ELR (cell line): ENCODE data around the gene REPS1.

Experiments used
- DNase-seq: peaks from one replicate; pipeline ENCODE4 v3.0.0-alpha.2; 2015; ENCODE audit warnings: low read depth

Gene REPS1

GRCh38 chr6:138926579-138926978, 61.5 kb downstream of the REPS1 start:
- no peak for DNase-seq

- DNase-seq = no peak
These were observed 62.2 kb downstream of the REPS1 start for GRCh38 chr6:138925806-138926205.

- no peak for DNase-seq
These were observed 64.5 kb downstream of the REPS1 start for GRCh38 chr6:138923561-138923960.

- no peak for DNase-seq
These were observed 67.1 kb downstream of the REPS1 start for GRCh38 chr6:138920906-138921305.

- DNase-seq = no peak
These were observed 73.4 kb downstream of the REPS1 start for GRCh38 chr6:138914701-138915100.

- DNase-seq = no peak
These were observed 75.7 kb downstream of the REPS1 start for GRCh38 chr6:138912308-138912707.

GRCh38 chr6:138909975-138910374, 78.1 kb downstream of the REPS1 start:
- no peak for DNase-seq

- no peak for DNase-seq
These were observed 78.5 kb downstream of the REPS1 start for GRCh38 chr6:138909511-138909910.

GRCh38 chr6:138907167-138907566, 80.9 kb downstream of the REPS1 start:
- no peak for DNase-seq

GRCh38 chr6:138897031-138897430, 91.0 kb downstream of the REPS1 start:
- no peak for DNase-seq

GRCh38 chr6:138896104-138896756, 91.8 kb downstream of the REPS1 start:
- no peak for DNase-seq

GRCh38 chr6:138891255-138891986, 96.6 kb downstream of the REPS1 start:
- DNase-seq = peak; percentile 46

GRCh38 chr6:138885156-138885819, 102.8 kb downstream of the REPS1 start:
- no peak for DNase-seq

GRCh38 chr6:138882369-138883017, 105.6 kb downstream of the REPS1 start:
- DNase-seq = no peak

GRCh38 chr6:138873191-138873590, 114.9 kb downstream of the REPS1 start:
- DNase-seq = no peak

- DNase-seq = no peak
These were observed 118.7 kb downstream of the REPS1 start for GRCh38 chr6:138869398-138869797.

GRCh38 chr6:138868181-138868580, 119.9 kb downstream of the REPS1 start:
- no peak for DNase-seq

GRCh38 chr6:138865480-138866109, 122.5 kb downstream of the REPS1 start:
- DNase-seq = no peak

- no peak for DNase-seq
These were observed 123.6 kb downstream of the REPS1 start for GRCh38 chr6:138864343-138864890.

- DNase-seq = no peak
These were observed 124.7 kb downstream of the REPS1 start for GRCh38 chr6:138863321-138863720.

- DNase-seq = no peak
These were observed 125.6 kb downstream of the REPS1 start for GRCh38 chr6:138862456-138862855.

GRCh38 chr6:138857775-138858174, 130.3 kb downstream of the REPS1 start:
- no peak for DNase-seq
